Activated naive CD8-positive, alpha-beta T cell (primary cell): ENCODE measurements around the gene RPRD1B.

Experiments used
- H3K27ac Mint-ChIP-seq: one replicate; pipeline ENCODE4 v1.8.0; 2021; ENCODE audit warnings: mixed read lengths
- H3K27me3 Mint-ChIP-seq: one replicate; pipeline ENCODE4 v1.8.0; 2021; ENCODE audit warnings: mixed read lengths
- H3K36me3 Mint-ChIP-seq: one replicate; pipeline ENCODE4 v1.8.0; 2021; ENCODE audit warnings: mixed read lengths
- H3K4me1 Mint-ChIP-seq: one replicate; pipeline ENCODE4 v1.8.0; 2021; ENCODE audit warnings: low read depth, mixed read lengths
- H3K4me3 Mint-ChIP-seq: one replicate; pipeline ENCODE4 v1.8.0; 2021; ENCODE audit warnings: mild to moderate bottlenecking, mixed read lengths
- H3K9me3 Mint-ChIP-seq: one replicate; pipeline ENCODE4 v1.8.0; 2021; ENCODE audit warnings: low read depth, mixed read lengths

The RPRD1B gene

DNA sequence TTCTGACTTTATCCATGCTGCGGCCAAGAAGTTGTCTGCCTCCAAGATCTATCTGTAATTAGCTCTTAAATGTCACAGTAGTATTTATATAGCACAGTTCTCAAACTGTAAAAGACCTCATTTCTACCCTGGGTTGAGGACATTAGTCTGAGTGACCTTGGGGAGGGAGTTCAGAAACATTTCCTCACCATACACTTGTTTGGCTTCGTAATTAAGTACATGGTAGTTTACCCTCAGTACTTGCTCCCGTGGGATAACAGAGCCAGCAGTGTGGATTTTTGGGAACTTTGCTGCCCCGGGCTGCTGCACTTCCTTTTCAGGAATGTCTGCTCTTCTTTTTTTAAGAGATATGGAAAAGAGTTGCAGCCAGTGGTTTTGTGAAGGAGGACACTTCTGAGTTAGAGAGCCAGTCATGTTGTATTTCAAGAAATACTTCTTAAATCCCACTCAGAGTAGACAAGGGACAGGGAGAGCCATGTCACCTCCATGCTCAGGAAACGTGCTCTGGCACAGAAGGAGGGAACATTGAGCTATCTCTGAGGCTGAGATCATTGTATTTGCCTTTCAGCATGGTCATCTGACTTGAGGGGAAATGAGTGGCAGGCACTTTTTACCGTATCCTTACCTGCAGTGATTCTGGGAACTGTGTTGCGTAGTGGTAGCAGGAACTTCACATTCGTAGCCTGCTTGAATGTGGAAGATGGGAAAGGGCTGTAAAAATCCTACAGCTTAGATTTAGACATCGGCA lies 33.6 kb downstream of the RPRD1B start:
- Mint-ChIP-seq H3K36me3 (peaks cover 25% of the 10 kb centered on the region), H3K4me3 (no peak overlapping the region), H3K4me1 (peaks cover 2% of the 10 kb centered on the region), H3K9me3 (no peaks in the 10 kb centered on the region), H3K27ac (no peak overlapping the region), H3K27me3 (no peaks in the 10 kb centered on the region)

DNA sequence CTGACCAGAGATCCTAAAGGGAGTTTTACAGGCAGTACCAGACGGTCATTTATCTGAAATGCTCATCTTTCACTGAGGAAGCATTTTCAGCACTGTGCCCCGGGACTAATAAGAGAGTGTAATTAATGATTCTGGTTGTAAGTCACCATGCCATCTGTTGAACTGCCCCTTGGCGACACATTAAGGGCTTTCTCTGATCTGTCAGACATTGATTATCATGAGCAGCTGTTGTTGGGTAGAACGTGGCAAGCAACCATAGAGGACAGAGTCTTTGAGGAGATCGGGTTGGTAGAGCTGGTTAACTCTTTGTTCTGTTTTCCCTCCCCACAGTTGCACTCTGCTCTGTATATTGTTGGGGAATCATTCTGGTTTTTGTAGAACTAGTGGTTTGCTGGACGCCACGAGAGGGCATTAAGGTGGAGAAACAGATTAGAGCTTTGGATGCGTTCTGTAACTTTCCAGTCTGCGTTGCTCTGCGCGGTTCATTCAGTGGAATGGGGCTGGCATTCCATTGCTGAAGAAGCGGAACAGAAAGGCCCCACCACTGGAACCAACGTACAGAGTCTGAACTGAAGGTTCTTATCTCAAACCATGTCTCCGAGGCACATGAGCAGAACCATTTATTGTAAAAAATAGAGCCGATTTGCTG lies 34.3 kb downstream of the RPRD1B start:
- Mint-ChIP-seq H3K4me3 (no peak overlapping the region), H3K36me3 (peaks cover 30% of the 10 kb centered on the region), H3K4me1 (peaks cover 5% of the 10 kb centered on the region), H3K9me3 (no peaks in the 10 kb centered on the region), H3K27ac (no peak overlapping the region), H3K27me3 (no peaks in the 10 kb centered on the region)

DNA sequence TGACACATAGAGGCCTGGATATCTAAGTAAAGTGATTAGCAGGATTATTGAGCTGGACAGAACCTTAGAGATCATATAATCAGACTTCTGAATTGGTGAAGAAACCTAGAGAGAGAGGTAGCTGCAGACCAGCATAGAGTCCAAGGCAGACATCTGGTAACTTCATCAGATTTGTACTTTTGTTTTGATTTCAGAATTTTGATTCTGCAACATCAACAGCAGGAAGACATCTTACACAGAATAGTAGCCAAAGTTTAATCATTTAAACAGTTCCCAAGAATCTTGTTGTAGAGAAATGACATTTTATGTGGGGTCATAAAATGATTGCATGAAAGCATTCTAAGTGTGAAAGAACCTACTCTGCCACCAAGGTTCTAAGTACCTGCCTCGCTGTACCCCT lies 39.4 kb downstream of the RPRD1B start:
- Mint-ChIP-seq H3K27me3 (no peaks in the 10 kb centered on the region), H3K27ac (no peak overlapping the region), H3K4me1 (peaks cover 16% of the 10 kb centered on the region), H3K36me3 (peaks cover 32% of the 10 kb centered on the region), H3K9me3 (no peaks in the 10 kb centered on the region), H3K4me3 (no peak overlapping the region)

DNA sequence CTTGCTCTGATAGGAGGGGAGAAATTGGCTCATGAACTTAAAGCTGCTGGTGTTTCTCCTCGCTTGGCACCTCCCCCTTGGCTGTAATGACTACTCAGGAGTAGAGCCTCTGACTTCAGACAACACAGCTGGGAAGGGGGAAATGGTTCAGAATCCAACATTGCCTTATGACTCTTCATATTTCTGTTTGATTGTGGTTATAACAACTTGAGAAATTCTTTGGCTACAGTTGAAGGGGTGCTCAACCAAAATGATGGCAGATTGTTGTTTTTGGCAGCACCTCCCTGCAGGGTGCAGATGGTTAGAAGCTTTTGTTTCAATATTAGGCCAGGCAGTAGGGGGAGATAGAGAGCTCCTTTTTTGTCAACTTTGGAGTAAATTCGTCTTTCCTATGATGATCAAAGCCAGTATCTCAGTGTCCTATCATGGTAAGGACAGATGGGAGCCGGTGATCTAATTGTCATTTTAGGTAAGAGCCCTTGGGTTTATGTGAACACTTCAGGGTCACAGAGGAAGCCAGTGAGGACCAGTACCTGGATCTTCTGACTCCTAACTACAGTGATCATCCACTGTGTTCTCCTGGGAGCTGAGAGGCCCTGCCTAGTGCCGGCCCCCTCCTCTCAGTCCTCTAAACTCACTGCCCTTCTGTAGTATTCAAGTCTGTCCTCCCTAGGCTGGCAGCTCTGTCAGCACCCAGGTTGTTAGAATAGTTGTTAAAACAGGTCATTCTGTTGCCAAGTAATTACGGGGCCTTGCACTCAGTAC lies 39.9 kb downstream of the RPRD1B start:
- Mint-ChIP-seq H3K4me1 (peaks cover 16% of the 10 kb centered on the region), H3K9me3 (no peaks in the 10 kb centered on the region), H3K27me3 (no peaks in the 10 kb centered on the region), H3K27ac (no peak overlapping the region), H3K36me3 (peaks cover 30% of the 10 kb centered on the region), H3K4me3 (no peak overlapping the region)

DNA sequence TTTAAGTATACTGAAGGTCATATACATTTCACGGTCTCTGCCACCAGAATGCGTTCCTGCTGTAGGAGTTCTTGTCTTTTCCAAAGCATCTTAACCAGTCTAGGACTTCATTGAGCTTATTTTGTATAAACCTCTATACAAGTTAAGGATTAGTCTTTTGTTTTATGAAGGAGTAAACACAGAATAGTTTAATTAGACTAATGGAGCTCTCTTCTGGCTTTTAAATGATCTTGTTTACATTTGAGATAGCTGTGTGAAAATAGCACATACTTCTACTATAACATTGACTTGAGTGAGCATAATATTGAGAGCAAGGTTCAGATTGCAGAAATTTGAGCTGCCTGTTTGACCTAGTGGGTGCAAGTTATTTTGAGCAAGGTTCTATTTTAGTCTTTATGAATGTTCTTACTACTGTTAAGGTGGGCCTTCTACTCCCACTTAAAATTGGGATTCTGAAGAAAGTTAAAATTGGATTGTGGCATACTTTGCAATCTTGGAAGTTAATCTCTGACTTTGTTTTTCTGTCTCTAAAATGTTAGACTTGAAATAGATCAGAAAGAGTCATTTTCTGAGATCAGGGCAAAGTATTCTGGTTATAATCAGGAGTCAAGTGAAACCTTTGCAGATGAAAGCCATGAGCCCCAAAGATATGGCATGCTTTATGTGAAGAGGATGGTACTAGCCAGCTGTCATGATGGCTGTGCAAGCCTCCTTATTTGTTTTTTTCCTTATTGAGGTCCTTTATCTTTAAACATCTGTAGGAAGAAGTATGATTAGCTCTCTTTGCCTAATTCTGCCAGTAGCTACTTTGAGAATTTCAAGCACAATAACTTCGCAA lies 41.8 kb downstream of the RPRD1B start:
- Mint-ChIP-seq H3K9me3 (peaks cover 4% of the 10 kb centered on the region), H3K27ac (no peak overlapping the region), H3K4me1 (peaks cover 19% of the 10 kb centered on the region), H3K36me3 (peaks cover 34% of the 10 kb centered on the region), H3K27me3 (no peaks in the 10 kb centered on the region), H3K4me3 (no peak overlapping the region)

DNA sequence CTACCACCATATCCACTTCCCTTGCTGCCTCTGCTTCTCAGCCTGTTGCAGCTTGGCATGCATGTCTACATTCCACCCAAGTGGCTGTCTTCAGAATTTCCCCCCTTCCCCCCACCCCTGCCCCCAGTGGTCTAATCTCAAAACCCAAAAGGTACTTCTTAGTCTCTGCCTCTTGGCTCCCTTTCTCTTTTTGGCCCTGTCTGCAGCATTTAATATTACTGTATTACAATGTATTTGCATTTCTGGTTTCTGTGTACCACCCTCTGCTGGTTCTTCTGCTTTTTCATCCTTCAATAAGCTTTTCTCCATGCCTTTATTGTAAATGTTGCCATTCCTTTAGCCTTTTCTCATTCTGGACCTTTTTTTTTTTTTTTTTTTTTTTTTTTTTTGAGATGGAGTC lies 43.0 kb downstream of the RPRD1B start:
- Mint-ChIP-seq H3K4me3 (no peak overlapping the region), H3K4me1 (peaks cover 27% of the 10 kb centered on the region), H3K9me3 (peaks cover 4% of the 10 kb centered on the region), H3K27ac (no peak overlapping the region), H3K36me3 (peaks cover 35% of the 10 kb centered on the region), H3K27me3 (no peaks in the 10 kb centered on the region)

DNA sequence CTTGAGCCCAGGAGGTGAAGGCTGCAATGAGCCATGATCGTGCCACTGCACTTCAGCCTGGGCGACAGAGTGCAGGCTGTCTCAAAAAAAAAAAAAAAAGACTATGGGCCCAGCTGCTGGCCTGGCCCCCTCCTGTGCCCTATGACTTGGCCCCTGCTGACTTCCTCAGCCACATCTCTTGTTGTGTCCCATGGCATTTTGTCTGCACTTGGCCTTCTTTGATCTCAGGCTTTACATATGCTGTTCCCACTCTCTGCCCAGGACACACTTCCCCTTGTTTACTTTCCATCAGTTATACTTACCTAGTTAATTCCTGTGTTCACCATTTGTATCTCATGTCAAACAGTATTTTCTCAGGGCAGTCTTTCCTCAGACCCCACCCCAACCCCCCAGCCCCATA lies 44.5 kb downstream of the RPRD1B start:
- H3K27me3 Mint-ChIP-seq, result no peaks in the 10 kb centered on the region
- no peak overlapping the region for H3K4me3 Mint-ChIP-seq
- H3K4me1 Mint-ChIP-seq, result peaks cover 26% of the 10 kb centered on the region
- no peak overlapping the region for H3K27ac Mint-ChIP-seq
- H3K9me3 Mint-ChIP-seq, result peaks cover 4% of the 10 kb centered on the region
- H3K36me3 Mint-ChIP-seq, result peaks cover 29% of the 10 kb centered on the region

DNA sequence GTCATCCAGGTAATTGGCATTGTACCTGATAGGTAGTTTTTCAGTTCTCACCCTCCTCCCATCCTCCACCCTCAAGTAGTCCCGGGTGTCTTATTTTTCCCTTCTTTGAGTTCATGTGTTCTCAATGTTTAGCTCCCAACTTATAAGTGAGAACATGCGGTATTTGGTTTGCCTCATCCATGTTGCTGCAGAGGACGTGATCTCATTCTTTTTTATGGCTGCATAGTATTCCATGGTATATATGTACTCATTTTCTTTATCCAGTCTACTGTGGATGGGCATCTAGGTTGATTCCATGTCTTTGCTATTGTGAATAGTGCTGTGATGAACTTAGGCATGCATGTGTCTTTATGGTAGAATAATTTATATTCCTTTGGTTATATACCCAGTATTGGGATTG lies 45.8 kb downstream of the RPRD1B start:
- H3K36me3 Mint-ChIP-seq, result peaks cover 29% of the 10 kb centered on the region
- H3K4me3 Mint-ChIP-seq, result no peak overlapping the region
- H3K4me1 Mint-ChIP-seq, result peaks cover 21% of the 10 kb centered on the region
- peaks cover 4% of the 10 kb centered on the region for H3K9me3 Mint-ChIP-seq
- H3K27me3 Mint-ChIP-seq, result no peaks in the 10 kb centered on the region
- H3K27ac Mint-ChIP-seq, result no peak overlapping the region

DNA sequence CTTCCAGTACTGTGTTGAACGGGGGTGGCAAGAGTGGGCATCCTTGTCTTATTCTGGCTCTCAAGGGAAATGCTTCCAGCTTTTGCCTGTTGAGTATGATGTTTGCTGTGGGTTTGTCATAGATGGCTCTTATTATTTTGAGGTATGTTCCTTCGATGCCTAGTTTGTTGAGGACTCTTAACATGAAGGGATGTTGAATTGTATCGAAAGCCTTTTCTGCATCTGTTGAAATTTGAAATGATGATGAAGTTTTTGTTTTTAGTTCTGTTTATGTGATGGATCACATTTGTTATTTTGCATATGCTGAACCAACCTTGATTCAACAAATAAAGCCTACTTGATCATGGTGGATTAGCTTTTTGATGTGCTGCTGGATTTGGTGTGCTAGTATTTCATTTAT lies 48.0 kb downstream of the RPRD1B start:
- H3K4me1 Mint-ChIP-seq, result peaks cover 17% of the 10 kb centered on the region
- no peak overlapping the region for H3K4me3 Mint-ChIP-seq
- H3K27me3 Mint-ChIP-seq, result no peaks in the 10 kb centered on the region
- peak overlapping the region; percentile 3 for H3K27ac Mint-ChIP-seq
- H3K36me3 Mint-ChIP-seq, result peaks cover 29% of the 10 kb centered on the region
- peaks cover 4% of the 10 kb centered on the region for H3K9me3 Mint-ChIP-seq

DNA sequence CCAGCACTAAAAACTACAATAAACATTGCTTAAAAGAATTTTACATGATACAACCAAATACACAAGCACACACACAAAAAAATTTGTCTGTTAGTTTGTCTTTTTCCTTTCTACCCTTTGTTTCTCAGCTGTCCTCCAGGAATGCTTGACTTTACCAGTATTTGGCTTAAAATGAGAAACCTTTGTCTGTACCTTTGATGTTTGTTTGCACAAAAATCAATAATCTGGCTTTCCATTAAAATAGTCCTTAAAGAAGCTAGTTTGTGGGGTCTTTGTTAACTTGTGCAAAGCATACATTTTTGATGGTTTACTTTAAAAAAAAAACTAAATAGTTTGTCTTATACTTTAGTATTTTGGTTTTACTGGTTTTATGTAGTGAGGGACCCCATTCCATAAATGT lies 49.3 kb downstream of the RPRD1B start:
- peaks cover 24% of the 10 kb centered on the region for H3K36me3 Mint-ChIP-seq

DNA sequence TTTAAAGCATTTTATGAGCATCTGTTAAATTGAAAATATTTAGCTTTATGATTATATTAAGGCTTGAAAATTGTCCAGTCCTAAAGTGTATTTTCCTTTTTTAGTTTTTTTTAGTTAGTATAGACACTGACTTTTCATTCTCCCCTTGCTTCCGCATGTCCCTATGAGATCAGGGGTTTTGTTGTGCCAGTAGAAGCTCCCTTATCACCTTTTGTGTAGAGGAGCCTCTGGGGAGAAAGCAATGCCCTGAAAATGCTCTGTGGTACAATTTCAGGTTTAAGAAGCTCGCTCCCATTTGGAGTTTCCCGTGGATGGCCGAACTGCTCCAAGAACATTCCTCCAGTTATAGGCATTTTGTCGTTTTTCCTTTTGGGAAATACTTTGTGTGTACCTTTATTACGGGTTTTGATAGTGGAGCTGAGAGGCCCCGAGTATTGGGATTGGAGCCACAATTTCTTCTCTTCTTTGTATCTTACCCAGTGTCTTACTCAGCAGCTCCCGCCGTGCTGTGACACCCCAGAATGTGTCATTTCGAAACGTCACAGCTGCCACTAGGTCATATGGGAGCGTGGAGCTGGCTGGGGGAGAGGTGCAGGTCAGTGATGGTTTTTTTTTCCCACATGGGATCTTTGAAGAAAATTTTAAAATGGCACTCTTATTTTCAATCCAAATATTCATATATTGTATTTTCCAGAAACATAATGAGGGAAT lies 49.9 kb downstream of the RPRD1B start:
- no peak overlapping the region for H3K27ac Mint-ChIP-seq
- peaks cover 24% of the 10 kb centered on the region for H3K36me3 Mint-ChIP-seq
- no peak overlapping the region for H3K4me3 Mint-ChIP-seq
- H3K4me1 Mint-ChIP-seq, result peaks cover 16% of the 10 kb centered on the region
- no peaks in the 10 kb centered on the region for H3K27me3 Mint-ChIP-seq
- H3K9me3 Mint-ChIP-seq, result peaks cover 4% of the 10 kb centered on the region

More for the DNA sequence above, 49.3 kb downstream of the RPRD1B start:
- Mint-ChIP-seq H3K4me1 (peaks cover 16% of the 10 kb centered on the region), H3K27me3 (no peaks in the 10 kb centered on the region), H3K27ac (no peak overlapping the region), H3K4me3 (no peak overlapping the region), H3K9me3 (peaks cover 4% of the 10 kb centered on the region)

DNA sequence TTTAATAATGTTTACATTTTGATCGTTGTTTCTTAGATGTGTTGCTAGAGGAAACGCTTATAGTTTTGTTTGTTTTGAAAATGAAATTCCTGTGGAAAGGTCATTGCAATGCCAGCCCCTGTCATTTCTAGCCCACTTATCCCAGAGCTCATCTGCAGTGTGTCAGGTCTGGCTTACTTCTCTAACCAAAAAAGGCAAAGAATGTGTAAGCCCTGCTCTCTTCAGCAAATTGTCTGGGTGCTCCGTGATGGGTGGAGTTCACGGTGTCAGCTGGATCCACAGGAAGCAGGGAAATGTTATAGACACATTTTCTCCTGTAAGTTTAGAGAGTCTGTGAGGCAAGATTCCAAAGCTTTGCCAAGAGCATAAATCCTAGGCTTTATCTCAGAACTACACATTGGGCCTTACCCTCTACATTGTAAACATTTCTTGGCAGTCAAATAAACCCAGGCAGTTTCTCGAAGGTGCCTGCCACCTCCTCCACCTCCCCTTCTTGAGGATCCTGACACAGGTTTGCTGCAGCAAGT lies 50.9 kb downstream of the RPRD1B start:
- peaks cover under 1% of the 10 kb centered on the region for H3K9me3 Mint-ChIP-seq
- peaks cover 16% of the 10 kb centered on the region for H3K4me1 Mint-ChIP-seq
- no peaks in the 10 kb centered on the region for H3K27me3 Mint-ChIP-seq
- H3K36me3 Mint-ChIP-seq, result peaks cover 16% of the 10 kb centered on the region
- no peak overlapping the region for H3K27ac Mint-ChIP-seq
- no peak overlapping the region for H3K4me3 Mint-ChIP-seq

DNA sequence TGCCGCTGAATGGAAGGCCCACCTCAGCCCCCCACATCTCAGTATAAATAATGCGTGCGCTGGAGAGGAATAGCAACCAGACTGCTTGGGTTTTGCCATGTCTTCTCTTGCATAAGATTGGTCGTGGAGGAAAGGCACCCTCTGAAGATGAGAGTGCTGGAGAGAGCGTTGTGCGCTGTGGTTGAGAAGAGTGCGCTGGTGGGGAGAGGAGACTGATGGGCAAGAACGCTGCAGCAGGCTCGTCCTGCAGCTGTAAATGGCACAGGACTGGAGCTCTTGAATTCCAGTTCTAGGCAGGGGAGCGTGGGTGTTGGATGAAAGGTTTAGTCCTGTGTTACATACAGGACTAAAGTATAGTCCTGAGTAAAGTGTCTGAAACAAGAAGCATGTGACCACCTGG lies 51.5 kb downstream of the RPRD1B start:
- H3K9me3 Mint-ChIP-seq, result no peaks in the 10 kb centered on the region
- no peaks in the 10 kb centered on the region for H3K27me3 Mint-ChIP-seq
- H3K4me1 Mint-ChIP-seq, result peaks cover 14% of the 10 kb centered on the region
- H3K36me3 Mint-ChIP-seq, result peaks cover 11% of the 10 kb centered on the region
- H3K4me3 Mint-ChIP-seq, result no peak overlapping the region
- no peak overlapping the region for H3K27ac Mint-ChIP-seq

DNA sequence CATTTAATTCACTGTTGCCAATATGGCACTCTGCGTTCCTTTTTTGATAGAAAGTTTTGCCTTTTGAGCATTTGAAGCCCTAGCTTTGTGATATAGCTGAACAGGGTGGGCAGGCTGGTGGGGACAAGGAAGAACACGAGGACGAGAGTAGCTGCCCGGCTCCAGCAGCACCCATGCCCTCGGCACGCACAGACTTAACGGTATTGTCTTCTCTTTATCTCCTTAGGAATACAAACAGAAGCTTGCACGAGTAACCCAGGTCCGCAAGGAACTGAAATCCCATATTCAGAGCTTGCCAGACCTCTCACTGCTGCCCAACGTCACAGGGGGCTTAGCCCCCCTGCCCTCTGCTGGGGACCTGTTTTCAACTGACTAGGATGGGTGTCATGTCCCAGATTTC lies 56.0 kb downstream of the RPRD1B start:
- no peak overlapping the region for H3K4me3 Mint-ChIP-seq
- H3K4me1 Mint-ChIP-seq, result peaks cover 8% of the 10 kb centered on the region
- H3K27ac Mint-ChIP-seq, result no peak overlapping the region
- no peaks in the 10 kb centered on the region for H3K36me3 Mint-ChIP-seq
- no peaks in the 10 kb centered on the region for H3K27me3 Mint-ChIP-seq
- H3K9me3 Mint-ChIP-seq, result no peaks in the 10 kb centered on the region
